ENCODE data around the gene DDC. TPM values are rescaled to one million over a fixed set of nuclear protein-coding genes. Genes with fewer than 3 reads are reported as not detected.

Gene DDC
- not detected in 2 replicates for total RNA-seq
- not detected for total RNA-seq (2013)
- not detected in 2 replicates for polyA plus RNA-seq
- polyA minus RNA-seq: not detected in 2 replicates

- H3K4me1 ChIP-seq (ENCODE audit: control insufficient read depth in 2 of 2, insufficient read depth in 2 of 2, low read length in 2 of 2): no peaks in the 10 kb centered on the region
- H3K9me3 ChIP-seq (ENCODE audit: control extremely low read depth in 1 of 3, control insufficient read depth in 2 of 3, insufficient read depth in 1 of 3, low read length in 2 of 3): no peaks in the 10 kb centered on the region
- Mint-ChIP-seq H3K27ac (no peak within 1 kb of the TSS), H3K4me1 (no peaks in the 10 kb centered on the region), H3K27me3 (peaks cover 12% of the 10 kb centered on the region), H3K4me3 (no peak within 1 kb of the TSS), H3K9me3 (ENCODE audit: insufficient read depth) (no peaks in the 10 kb centered on the region)
- no peak within 1 kb of the TSS for H3K4me2 ChIP-seq (replicated peaks; ENCODE audit: low read depth, low read length, poor library complexity, severe bottlenecking)
- intact Hi-C loops (cut with micrococcal nuclease): no loop called here
- H3K27ac ChIP-seq (ENCODE audit: low read length in 2 of 2): no peak within 1 kb of the TSS
- no peak within 1 kb of the TSS for H3K4me3 ChIP-seq (ENCODE audit: control extremely low read depth in 1 of 5, extremely low read depth in 1 of 5, insufficient read depth in 1 of 5, low read depth in 2 of 5, low read length in 4 of 5)
- H2AFZ ChIP-seq (ENCODE audit: insufficient read depth, low read depth, low read length, poor library complexity, severe bottlenecking): no peak within 1 kb of the TSS
- ChIA-PET CTCF (no interaction called here), POLR2A (no interaction called here)
- no peaks in the 10 kb centered on the region for H3K36me3 ChIP-seq (replicated peaks in 1 of 2; ENCODE audit: control extremely low read depth in 1 of 2, control insufficient read depth in 1 of 2, extremely low read depth in 1 of 2, insufficient read depth in 2 of 2, low read length in 1 of 2)
- H3K27me3 ChIP-seq (replicated peaks in 1 of 4; ENCODE audit: control extremely low read depth in 1 of 4, control insufficient read depth in 3 of 4, insufficient read depth in 4 of 4, low read length in 3 of 4): no peaks in the 10 kb centered on the region
- H3K9ac ChIP-seq (ENCODE audit: low read length): no peak within 1 kb of the TSS
- DNase-seq (no peak), ATAC-seq (ENCODE audit: low read depth) (no peak)
- H4K20me1 ChIP-seq (ENCODE audit: control insufficient read depth, insufficient read depth, low read length, poor library complexity, severe bottlenecking): no peaks in the 10 kb centered on the region
- 69% methylated on average over 3 of the region's 8 CpGs for WGBS (ENCODE audit: insufficient coverage)
- no peaks in the 10 kb centered on the region for H3K79me2 ChIP-seq (ENCODE audit: control insufficient read depth, insufficient read depth, low read length)
- TF ChIP-seq CTCF (IDR thresholded peaks at IDR 0.05): no peak
- no peak for TF ChIP-seq EZH2 (IDR thresholded peaks at IDR 0.05; ENCODE audit: borderline replicate concordance, insufficient read depth, low read depth, low read length, poor library complexity, severe bottlenecking)
These were observed at the start of gene DDC for GRCh38 chr7:50564640-50565558. Gene DDC, minus strand, starts transcription at chr7:50565405. Its CDS starts 21,320 bp downstream, at chr7:50544085.

- ATAC-seq (ENCODE audit: low read depth) (no peak), DNase-seq (no peak)
- Histone ChIP-seq H3K27me3 (replicated peaks in 1 of 4; ENCODE audit: control extremely low read depth in 1 of 4, control insufficient read depth in 3 of 4, insufficient read depth in 4 of 4, low read length in 3 of 4) (no peaks in the 10 kb centered on the region), H3K36me3 (replicated peaks in 1 of 2; ENCODE audit: control extremely low read depth in 1 of 2, control insufficient read depth in 1 of 2, extremely low read depth in 1 of 2, insufficient read depth in 2 of 2, low read length in 1 of 2) (no peaks in the 10 kb centered on the region), H3K4me2 (replicated peaks; ENCODE audit: low read depth, low read length, poor library complexity, severe bottlenecking) (no peak overlapping the region), H3K27ac (ENCODE audit: low read length in 2 of 2) (no peak overlapping the region), H3K9ac (ENCODE audit: low read length) (no peak overlapping the region), H2AFZ (ENCODE audit: insufficient read depth, low read depth, low read length, poor library complexity, severe bottlenecking) (no peak overlapping the region), H3K4me1 (ENCODE audit: control insufficient read depth in 2 of 2, insufficient read depth in 2 of 2, low read length in 2 of 2) (no peaks in the 10 kb centered on the region), H4K20me1 (ENCODE audit: control insufficient read depth, insufficient read depth, low read length, poor library complexity, severe bottlenecking) (no peaks in the 10 kb centered on the region), H3K9me3 (ENCODE audit: control extremely low read depth in 1 of 3, control insufficient read depth in 2 of 3, insufficient read depth in 1 of 3, low read length in 2 of 3) (no peaks in the 10 kb centered on the region), H3K4me3 (ENCODE audit: control extremely low read depth in 1 of 5, extremely low read depth in 1 of 5, insufficient read depth in 1 of 5, low read depth in 2 of 5, low read length in 4 of 5) (no peak overlapping the region), H3K79me2 (ENCODE audit: control insufficient read depth, insufficient read depth, low read length) (no peaks in the 10 kb centered on the region)
- intact Hi-C loops (cut with micrococcal nuclease): no loop called here
- Mint-ChIP-seq H3K4me1 (no peaks in the 10 kb centered on the region), H3K27ac (no peak overlapping the region), H3K27me3 (peaks cover 11% of the 10 kb centered on the region), H3K9me3 (ENCODE audit: insufficient read depth) (no peaks in the 10 kb centered on the region), H3K4me3 (no peak overlapping the region)
- TF ChIP-seq EZH2 (IDR thresholded peaks at IDR 0.05; ENCODE audit: borderline replicate concordance, insufficient read depth, low read depth, low read length, poor library complexity, severe bottlenecking) (no peak), CTCF (IDR thresholded peaks at IDR 0.05) (no peak)
- CTCF ChIA-PET: interaction anchor here (1.0 kb wide), 1 partner anchor 17 kb away, joined by 5 read pairs; no protein-coding TSS in a partner anchor
- POLR2A ChIA-PET: no interaction called here
- 71% methylated on average over 1 of the region's 8 CpGs for WGBS (ENCODE audit: insufficient coverage)
These were observed 48.3 kb upstream of the DDC start for GRCh38 chr7:50613473-50613872.
